ENCODE results near the gene PLD5.

GRCh38 chr1:242240691-242241090 lies 283.8 kb downstream of the PLD5 start:
- TF ChIP-seq POLR2A (IDR thresholded peaks at IDR 0.05; ENCODE audit: insufficient read depth in 1 of 2, low read depth in 2 of 2, low read length in 2 of 2) = no peak
- TF ChIP-seq BATF2 (CRISPR knock-in tag; IDR thresholded peaks at IDR 0.05) = no peak
- TF ChIP-seq ZFP36 (IDR thresholded peaks at IDR 0.05; ENCODE audit: borderline replicate concordance, low read depth, low read length, partially characterized antibody) = no peak
- no peak for TF ChIP-seq MYNN (CRISPR knock-in tag; IDR thresholded peaks at IDR 0.05; ENCODE audit: low read depth)
- TF ChIP-seq IKZF1 (IDR thresholded peaks at IDR 0.05) = no peak
- TF ChIP-seq PHF5A (CRISPR knock-in tag; IDR thresholded peaks at IDR 0.05; ENCODE audit: low read depth, unreplicated experiment) = no peak
- no peak for TF ChIP-seq TAF1 (CRISPR knock-in tag; IDR thresholded peaks at IDR 0.05)
- TF ChIP-seq, protein P1, sequence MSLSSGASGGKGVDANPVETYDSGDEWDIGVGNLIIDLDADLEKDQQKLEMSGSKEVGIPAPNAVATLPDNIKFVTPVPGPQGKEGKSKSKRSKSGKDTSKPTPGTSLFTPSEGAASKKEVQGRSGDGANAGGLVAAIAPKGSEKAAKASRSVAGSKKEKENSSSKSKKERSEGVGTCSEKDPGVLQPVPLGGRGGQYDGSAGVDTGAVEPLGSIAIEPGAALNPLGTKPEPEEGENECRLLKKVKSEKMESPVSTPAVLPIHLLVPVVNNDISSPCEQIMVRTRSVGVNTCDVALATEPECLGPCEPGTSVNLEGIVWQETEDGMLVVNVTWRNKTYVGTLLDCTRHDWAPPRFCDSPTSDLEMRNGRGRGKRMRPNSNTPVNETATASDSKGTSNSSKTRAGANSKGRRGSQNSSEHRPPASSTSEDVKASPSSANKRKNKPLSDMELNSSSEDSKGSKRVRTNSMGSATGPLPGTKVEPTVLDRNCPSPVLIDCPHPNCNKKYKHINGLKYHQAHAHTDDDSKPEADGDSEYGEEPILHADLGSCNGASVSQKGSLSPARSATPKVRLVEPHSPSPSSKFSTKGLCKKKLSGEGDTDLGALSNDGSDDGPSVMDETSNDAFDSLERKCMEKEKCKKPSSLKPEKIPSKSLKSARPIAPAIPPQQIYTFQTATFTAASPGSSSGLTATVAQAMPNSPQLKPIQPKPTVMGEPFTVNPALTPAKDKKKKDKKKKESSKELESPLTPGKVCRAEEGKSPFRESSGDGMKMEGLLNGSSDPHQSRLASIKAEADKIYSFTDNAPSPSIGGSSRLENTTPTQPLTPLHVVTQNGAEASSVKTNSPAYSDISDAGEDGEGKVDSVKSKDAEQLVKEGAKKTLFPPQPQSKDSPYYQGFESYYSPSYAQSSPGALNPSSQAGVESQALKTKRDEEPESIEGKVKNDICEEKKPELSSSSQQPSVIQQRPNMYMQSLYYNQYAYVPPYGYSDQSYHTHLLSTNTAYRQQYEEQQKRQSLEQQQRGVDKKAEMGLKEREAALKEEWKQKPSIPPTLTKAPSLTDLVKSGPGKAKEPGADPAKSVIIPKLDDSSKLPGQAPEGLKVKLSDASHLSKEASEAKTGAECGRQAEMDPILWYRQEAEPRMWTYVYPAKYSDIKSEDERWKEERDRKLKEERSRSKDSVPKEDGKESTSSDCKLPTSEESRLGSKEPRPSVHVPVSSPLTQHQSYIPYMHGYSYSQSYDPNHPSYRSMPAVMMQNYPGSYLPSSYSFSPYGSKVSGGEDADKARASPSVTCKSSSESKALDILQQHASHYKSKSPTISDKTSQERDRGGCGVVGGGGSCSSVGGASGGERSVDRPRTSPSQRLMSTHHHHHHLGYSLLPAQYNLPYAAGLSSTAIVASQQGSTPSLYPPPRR (CRISPR knock-in tag; IDR thresholded peaks at IDR 0.05; ENCODE audit: borderline replicate concordance) = no peak
- no peak for TF ChIP-seq ZNF543 (CRISPR knock-in tag; IDR thresholded peaks at IDR 0.05)
